GM18526 (cell line): ENCODE results near the gene NTRK2.

Experiments used
- POLR2A ChIP-seq: IDR thresholded peaks from 3 replicates; pipeline ENCODE4 v1.6.1; 2011; ENCODE audit not compliant: insufficient read length; ENCODE audit errors: extremely low read depth

The NTRK2 gene

GRCh38 chr9:84744195-84744594, 74.7 kb downstream of the NTRK2 start:
- TF ChIP-seq POLR2A, result no peak

GRCh38 chr9:84744726-84745125, 75.2 kb downstream of the NTRK2 start:
- TF ChIP-seq POLR2A, result no peak

GRCh38 chr9:84748112-84748511, 78.6 kb downstream of the NTRK2 start:
- TF ChIP-seq POLR2A, result no peak

DNA sequence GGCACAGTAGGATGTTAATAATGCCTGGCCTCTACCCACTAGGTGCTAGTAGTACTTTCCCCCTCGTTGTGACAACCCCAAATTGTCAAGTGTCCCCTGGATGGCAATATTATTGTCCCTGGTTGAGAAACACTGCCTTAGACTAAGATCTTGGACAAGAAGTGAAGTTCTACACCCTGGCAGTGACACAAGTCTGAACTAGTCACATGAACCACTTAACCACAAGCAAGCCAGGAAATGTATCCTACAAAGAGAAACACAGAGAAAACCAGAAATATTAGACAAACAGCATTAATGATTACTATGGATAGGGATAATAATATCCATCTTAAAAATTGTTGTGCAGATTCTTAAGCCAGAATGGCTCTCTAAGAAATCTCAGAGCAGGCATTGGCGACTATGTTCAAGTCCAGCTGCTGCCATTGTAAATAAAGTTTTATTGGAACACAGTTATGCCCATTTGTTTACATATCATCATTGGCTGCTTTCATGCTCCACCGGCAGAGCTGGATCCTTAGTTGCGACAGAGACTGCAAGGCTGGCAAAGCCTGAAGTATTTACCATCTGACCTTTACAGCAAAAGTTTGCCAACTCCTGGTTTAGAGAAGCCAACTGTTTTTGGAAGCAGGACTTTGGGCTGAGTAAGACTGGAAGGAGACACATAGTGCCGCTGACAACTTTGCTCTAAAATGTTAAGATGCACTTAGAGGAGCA, 80.8 kb downstream of the NTRK2 start:
- no peak for TF ChIP-seq POLR2A

GRCh38 chr9:84751921-84752320, 82.4 kb downstream of the NTRK2 start:
- TF ChIP-seq POLR2A, result no peak

- no peak for TF ChIP-seq POLR2A
Observed at GRCh38 chr9:84754461-84754860, 84.9 kb downstream of the NTRK2 start.

DNA sequence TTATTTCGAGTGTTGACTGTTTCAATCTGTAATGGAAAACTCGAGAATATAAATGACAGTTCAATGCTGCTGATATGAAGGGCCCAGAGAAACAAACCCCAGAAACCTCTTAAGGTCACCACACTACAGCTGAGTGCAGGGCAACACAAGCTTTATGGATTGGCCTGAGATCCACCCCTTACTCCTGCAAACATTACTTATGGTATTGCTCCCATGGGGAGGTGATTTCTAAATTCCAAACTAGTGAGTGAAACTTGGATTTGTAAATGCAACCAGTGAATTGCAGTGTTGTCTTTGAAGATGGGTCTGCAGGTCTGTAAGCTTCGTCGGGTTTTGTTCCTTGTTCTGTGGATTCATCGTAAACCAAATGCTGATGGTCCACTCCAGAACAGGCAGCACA, 85.4 kb downstream of the NTRK2 start:
- TF ChIP-seq POLR2A, result no peak

- no peak for TF ChIP-seq POLR2A
Observed at GRCh38 chr9:84755380-84755779, 85.9 kb downstream of the NTRK2 start.

DNA sequence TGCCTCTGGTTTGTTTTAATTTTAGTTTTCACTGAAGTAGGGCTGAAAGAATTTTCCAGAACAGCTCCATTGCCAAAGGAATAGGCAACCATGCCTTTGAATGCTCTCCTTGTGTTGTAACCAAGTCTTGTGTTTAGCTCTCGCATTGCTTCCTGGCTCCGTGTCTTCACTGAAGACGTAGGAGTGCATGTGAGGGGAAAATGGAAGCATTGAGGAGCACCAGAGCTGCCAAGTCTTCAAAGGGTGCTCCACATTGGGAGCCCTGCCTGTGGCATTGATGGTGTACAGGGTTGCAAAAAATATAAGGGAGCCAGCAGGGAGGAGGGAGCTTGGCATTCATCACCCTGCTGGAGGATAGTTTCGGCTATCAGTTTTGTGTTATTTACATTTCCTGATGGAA, 86.6 kb downstream of the NTRK2 start:
- no peak for TF ChIP-seq POLR2A

DNA sequence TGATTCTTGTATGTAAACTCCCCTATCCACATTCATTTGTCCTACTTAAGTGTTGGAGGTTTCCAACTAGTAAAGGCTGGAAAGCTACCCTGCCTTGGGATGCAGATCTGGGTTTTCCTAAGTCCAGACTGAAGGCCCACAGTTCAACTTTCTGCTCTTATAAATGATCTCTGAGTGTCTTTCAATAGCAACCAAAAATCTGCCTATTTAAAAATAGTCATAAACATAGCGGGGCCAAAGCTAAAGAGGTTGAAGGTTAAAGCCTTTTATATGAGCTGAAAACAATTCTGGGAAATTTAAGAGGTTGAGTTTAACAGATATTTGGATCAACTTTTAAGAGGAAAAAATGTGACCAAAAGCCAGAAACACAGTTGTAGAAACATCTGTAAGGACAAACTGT, 87.2 kb downstream of the NTRK2 start:
- no peak for TF ChIP-seq POLR2A

- no peak for TF ChIP-seq POLR2A
Observed at GRCh38 chr9:84758817-84759216, 89.3 kb downstream of the NTRK2 start.

- TF ChIP-seq POLR2A, result no peak
Observed at GRCh38 chr9:84759300-84759750, 89.8 kb downstream of the NTRK2 start.

DNA sequence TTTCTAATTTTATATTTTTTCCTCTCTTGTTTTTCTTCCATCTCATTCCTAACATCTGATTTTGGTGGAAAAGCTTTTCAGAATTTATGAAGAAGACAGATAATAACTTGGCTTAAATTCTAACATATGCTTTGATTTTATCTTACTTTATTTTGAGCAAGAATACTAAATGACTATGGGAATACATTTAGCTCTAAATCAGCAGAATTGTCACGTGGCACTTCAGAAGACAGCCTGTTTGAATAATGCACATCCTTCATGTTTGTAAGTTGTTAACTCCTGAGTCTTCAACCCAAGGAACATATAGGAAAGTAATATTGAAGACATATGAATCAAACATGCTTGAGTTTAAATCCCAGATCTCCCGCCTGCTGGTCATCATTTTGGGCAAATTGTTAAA, 90.3 kb downstream of the NTRK2 start:
- no peak for TF ChIP-seq POLR2A

DNA sequence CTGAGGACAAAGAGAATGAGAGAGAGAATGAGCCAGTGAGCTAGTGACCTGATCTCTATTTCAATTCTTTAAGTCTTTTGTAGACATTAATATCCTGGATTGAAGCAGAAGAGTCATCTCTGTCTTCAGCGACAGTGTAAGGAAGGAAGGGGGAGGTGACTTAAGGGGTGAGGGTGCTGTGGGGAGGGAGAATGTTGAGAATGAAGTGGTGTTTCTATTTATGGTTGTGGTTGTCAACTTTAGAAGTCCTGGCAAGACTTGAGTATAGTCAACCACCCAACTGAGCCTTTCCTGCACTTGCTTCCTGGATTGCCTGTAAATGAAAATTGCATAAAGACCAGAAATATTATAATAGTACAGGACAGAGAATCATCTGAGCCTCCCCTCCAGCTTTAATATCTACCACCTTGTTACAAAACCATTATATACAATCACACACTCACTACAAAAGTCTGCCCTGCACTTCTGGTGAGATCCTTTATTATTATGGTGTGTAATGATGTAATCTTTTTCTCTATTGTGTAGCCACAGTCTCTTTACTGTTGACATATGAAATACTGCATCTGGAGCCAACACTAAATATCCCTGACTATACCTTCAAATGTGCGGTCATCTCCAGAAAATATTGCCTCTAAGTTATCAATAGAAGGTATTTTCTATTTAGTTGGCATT, 91.7 kb downstream of the NTRK2 start:
- no peak for TF ChIP-seq POLR2A

GRCh38 chr9:84772511-84772910, 103.0 kb downstream of the NTRK2 start:
- no peak for TF ChIP-seq POLR2A

- no peak for TF ChIP-seq POLR2A
Observed at GRCh38 chr9:84773022-84773421, 103.5 kb downstream of the NTRK2 start.
